Fibroblast of upper back skin (primary cell): ENCODE measurements around the gene RPUSD4.

Experiments
- DNase-seq: peaks from one replicate; pipeline ENCODE4 v3.0.0-alpha.2; 2013

Gene RPUSD4

GRCh38 chr11:126210871-126211235 lies 597 bp downstream of the RPUSD4 start:
- no peak for DNase-seq

- no peak for DNase-seq
Observed at GRCh38 chr11:126207896-126208295, 3.6 kb downstream of the RPUSD4 start.

DNA sequence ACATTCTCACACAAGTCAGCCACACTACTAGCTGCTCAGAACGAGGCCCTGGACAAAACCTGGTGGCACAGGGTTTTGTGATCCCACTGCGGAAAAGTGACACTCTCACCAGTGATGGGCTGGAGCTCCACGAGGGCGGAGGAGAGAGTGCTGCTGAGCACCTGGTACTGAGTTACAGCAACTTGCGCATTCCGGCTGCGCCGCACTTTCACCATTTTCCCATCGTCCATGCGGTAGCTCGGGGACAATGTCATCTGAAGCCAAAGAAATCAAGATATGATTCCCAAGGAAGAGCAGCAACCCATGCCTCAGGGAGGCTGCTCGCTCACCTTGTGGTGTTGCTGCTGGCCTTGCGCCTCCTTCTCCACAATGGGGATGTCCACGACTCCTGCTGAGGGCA lies 6.1 kb downstream of the RPUSD4 start:
- no peak for DNase-seq

DNA sequence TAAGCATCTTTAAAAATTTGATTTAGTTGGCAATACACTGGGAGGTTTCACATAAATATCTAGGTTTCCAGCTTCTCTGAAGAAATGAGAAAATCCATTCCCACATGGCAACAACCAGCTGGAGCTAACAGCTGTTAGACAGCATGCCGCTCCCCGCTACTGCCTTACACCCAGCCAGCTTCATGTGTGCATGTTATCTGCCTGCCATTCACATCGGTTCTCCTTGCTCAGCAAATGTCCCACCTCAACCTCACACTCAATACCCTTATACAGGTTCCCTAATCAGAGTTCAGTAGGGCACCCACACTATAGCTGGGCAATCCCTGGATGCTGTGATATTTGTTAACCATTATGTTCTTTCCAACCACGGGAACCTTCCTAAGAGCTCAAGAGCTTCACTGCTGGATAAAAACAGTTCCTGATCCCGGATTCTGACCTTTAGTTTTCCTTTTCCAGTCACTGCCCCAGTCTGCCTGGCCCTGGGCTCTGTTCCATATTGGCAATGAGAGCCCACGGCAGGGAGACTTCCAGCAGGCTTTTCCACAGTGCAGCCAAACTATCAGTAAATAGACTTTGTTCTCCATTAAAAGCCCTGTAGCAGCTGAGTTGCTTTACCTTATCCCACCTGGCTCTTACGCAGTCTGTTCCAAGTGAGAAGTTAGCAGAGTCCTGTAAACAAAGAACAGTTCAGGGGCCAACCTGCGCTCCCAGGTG lies 8.6 kb downstream of the RPUSD4 start:
- DNase-seq = no peak

GRCh38 chr11:126198648-126199047 lies 12.8 kb downstream of the RPUSD4 start:
- no peak for DNase-seq

- DNase-seq = peak; percentile 23
Observed at GRCh38 chr11:126197277-126197939, 14.0 kb downstream of the RPUSD4 start.

DNA sequence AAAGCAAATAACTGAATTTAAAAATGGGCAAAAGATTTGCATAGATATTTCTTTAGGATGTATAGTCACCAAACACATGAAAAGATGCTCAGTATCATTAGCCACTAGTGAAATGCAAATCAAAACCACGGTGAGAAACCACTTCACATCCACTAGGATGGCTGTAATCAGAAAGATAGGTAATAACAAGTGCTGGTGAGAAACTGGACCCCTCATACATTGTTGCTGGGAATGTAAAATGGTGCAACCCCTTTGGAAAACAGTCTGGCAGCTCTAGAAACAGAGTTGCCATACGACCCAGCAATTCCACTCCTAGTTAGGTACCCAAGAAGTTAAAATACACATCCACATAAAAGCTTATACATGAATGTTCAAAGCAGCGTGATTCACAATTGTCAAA lies 16.3 kb downstream of the RPUSD4 start:
- no peak for DNase-seq

- peak; percentile 47 for DNase-seq
Observed at GRCh38 chr11:126194121-126194543, 17.3 kb downstream of the RPUSD4 start.

- no peak for DNase-seq
Observed at GRCh38 chr11:126193038-126193478, 18.4 kb downstream of the RPUSD4 start.

DNA sequence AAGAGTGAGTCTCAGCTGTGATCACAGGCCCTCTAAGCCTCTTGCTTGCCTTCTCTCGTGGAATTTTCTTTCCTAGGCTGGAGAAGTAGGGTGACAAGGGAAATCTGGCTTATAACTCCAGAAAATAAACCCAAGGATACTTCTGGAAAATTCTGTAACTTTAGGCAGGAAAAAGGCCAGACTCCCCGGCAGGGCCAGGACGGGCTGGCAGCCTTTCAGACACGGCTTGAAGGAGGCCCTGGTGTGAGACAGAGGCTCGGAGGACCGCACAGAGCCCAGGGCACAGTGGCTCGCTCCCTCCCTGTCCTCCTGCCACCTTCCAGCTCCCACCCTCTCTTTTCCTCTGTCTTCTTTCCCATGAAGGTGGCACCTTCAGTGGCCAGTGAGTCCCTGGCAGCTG lies 19.1 kb downstream of the RPUSD4 start:
- DNase-seq = no peak

DNA sequence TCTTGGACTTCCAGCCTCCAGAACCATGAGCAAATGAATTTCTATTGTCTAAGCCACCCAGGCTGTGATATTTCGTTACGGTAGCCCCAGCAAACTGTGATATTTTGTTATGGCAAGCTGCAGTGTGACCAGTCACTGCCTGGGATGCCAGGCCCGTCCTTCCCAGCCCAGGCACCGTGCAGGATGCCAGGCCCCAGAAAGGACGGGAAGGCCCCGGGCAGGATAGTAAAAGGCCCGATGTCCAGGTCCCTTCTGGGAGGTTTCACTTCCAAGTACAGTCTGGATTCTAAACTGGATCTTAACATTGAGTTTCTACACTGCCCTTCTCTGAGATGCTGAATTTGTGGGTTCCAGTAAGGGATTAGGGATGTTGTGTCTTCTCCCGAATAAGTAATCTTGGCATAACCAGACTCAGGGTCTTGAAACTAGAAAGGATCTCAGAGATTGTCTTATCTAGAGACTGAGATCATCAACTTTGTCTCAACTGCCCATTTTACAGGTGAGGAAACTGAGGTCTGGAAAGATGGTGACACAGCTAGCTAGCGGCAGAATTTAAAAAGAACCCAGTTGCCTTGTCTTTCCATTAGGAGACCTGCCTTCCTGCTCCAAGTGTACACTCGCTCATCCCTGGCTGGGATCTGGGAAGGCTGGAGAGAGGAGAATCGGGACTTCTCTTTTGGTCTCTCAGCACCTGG lies 19.9 kb downstream of the RPUSD4 start:
- DNase-seq = no peak

DNA sequence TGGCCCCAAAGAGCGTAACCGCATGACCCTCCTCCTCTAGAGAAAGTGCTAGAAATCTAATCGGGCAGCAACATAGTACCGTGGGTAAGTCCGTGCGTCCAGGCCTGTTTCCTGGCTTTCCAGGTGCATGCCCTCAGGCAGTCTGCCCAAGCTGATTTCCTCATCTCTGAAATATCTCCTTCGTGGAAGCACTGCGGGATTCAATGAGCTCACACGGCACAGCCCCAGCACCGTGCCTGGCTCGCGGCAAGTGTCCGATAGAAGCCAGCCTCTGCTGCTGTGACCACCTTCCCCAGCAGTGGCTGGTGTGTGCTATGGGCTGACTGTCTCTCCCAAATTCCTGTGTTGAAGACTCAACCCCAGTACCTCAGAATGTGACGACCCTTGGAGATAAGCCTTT lies 20.7 kb downstream of the RPUSD4 start:
- no peak for DNase-seq

GRCh38 chr11:126189109-126189929 lies 22.1 kb downstream of the RPUSD4 start:
- DNase-seq = no peak

DNA sequence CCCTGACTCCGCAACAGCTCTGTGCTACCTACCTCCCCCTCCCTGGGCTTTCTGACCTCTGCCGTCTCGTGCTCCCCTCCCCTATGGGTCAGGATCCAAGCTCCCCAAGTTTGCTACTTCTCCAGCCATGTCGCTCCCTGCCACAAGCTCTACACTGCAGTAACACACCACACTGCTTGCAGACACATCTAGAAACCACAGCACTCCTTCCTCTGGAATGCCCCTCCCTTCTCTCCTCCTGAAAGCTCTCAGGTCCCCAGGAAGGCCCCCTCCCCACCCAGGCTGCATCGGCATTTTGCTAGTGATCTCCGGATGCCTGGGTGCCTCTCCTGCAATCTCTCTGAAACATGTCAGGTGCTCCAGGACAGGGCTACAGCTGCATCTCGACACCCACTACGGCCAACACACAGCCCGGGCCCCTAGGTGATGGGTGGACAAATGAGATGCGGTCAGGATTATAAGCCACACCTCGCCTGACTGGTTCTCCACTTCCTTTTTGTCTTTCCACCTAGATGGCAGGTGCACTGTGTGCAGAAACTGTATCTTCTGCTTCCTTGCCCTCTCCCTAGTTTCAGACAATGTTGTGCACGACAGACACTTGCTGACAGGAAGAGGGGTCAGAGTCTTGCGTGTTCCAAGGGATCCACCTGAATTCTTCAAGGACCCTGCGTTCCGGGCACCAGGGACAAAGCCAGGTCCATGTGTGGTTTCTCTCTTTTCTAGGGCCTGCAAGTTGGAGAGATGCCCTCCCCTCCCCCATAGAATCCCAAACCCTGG lies 22.9 kb downstream of the RPUSD4 start:
- no peak for DNase-seq

GRCh38 chr11:126186708-126187529 lies 24.5 kb downstream of the RPUSD4 start:
- no peak for DNase-seq

- no peak for DNase-seq
Observed at GRCh38 chr11:126186025-126186698, 25.3 kb downstream of the RPUSD4 start.

GRCh38 chr11:126185259-126186024 lies 26.0 kb downstream of the RPUSD4 start:
- no peak for DNase-seq

- DNase-seq = no peak
Observed at GRCh38 chr11:126182787-126183445, 28.5 kb downstream of the RPUSD4 start.

DNA sequence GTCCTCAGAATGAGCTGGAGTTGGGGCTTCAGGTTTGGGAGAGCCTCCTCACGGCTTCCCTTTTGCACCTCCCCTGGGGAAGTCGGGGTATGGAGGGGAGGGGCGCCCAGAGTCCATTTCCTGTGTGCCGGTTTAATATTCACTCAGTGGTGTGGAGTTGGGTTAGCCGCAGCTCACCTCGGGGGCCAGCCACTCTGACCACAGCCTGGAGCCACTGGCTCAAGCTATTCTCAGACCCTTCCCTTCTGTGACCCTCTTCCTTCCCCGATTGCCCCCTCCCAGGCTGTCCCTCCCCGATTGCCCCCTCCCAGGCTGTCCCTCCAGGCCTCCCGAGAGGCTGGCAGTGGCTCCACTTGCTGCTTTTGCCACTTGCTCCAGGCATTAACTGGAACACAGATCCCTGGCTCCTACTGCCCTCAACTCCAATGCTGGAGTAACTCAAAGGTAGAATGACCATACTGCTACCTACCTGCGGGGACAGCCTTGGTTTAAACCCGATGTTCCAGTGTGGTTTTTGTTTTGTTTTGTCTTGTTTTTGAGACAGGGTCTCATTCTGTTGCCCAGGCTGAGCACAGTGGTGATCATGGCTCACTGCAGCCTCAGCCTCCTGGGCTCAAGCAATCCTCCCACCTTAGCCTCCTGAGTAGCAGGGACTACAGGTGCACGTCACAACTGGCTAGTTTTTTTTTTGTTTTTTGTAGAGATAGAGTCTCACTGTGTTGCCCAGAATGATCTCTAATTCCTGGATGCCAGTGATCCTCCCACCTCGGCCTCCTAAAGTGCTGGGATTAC lies 29.3 kb downstream of the RPUSD4 start:
- no peak for DNase-seq
